Fibroblast of villous mesenchyme (primary cell): Measurements from ENCODE around the gene AIMP2. TPM values are rescaled to one million over a fixed set of nuclear protein-coding genes. Genes with fewer than 3 reads are reported as not detected.

Source experiments
- DNase-seq: peaks from one replicate; pipeline ENCODE4 v3.0.0-alpha.2; 2010; ENCODE audit warnings: low read depth
- H3K4me3 ChIP-seq: 2 replicates; pipeline ENCODE4 v1.5.1; 2011; ENCODE audit warnings: low read depth, mild to moderate bottlenecking, low read length
- total RNA-seq: library from RNA; depleted of rRNA; stranded (reverse); fragments of >200 nt; gene quantifications from 2 replicates; pipeline ENCODE4 v1.2.3, GENCODE V29; 2012
- TF ChIP-seq, protein P1 (sequence below): IDR thresholded peaks from 2 replicates; pipeline ENCODE4 v1.5.1; 2012; ENCODE audit warnings: low read depth, mild to moderate bottlenecking, low read length; ENCODE audit not compliant: insufficient read depth

AIMP2 gene
- total RNA-seq, 1 donor: 54.4 TPM

DNA sequence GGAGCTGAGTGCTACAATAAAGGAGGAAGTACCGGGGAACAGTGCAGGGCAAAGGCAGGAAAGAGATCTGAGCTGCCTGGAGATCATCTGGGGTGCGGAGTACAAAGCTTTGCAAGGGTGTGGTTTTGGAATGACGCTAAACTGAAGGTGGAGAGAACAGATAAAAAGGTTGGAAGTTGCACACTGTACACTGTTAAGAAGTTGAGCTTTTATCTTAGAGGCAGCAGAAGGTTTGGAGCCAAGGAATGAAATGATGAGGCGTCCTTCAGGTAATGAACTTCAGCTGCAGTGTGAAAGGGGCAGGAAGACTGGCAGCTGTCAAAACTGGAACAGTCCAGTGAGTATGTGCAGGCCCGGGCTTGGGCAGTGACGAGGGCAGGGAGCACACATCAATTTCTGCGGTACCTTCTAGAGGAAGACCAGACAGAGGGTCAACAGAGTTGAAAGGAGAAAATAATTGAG, 14.9 kb downstream of the AIMP2 start:
- H3K4me3 ChIP-seq: no peak overlapping the region
- DNase-seq: no peak
- TF ChIP-seq, protein P1, sequence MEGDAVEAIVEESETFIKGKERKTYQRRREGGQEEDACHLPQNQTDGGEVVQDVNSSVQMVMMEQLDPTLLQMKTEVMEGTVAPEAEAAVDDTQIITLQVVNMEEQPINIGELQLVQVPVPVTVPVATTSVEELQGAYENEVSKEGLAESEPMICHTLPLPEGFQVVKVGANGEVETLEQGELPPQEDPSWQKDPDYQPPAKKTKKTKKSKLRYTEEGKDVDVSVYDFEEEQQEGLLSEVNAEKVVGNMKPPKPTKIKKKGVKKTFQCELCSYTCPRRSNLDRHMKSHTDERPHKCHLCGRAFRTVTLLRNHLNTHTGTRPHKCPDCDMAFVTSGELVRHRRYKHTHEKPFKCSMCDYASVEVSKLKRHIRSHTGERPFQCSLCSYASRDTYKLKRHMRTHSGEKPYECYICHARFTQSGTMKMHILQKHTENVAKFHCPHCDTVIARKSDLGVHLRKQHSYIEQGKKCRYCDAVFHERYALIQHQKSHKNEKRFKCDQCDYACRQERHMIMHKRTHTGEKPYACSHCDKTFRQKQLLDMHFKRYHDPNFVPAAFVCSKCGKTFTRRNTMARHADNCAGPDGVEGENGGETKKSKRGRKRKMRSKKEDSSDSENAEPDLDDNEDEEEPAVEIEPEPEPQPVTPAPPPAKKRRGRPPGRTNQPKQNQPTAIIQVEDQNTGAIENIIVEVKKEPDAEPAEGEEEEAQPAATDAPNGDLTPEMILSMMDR: no peak

DNA sequence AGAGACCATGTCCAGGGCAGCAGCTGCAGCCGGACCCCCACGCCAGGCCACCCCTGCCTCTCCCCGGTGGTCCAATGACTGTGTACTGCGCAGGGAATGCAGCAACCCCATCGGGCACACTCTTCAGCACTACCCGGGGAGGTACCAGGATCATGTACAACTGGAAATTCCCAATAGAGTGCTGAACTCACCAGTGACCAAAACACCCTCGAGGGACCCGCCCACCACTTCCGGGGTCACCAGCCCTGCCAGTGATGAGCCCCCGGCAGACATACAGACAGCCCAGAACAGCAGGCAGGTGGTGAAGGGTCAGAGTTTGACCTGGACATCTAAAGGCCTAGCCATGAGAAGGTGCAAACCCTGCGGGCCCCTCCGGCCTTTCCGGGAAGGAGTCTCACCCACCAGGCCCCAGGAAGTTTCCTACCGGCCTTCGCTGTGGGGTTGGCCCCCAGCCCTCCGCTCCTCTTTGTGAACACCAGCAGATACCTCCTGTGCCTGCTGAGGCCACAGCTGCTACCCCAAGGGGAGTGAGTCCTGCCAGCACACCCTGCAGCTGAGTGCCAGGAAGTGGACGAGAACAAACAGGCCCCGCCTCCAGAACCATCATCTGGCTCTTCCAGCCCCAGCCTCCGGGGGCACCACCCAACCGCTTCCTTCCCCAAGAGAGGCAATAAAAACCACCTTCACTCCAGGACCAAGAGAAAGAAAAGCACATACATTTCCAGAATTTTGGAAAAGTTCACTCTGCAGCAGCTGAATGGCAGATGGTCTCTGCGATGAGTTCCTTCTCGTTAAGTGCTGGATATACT, 17.1 kb downstream of the AIMP2 start:
- TF ChIP-seq, protein P1: peak; percentile 32
- no peak overlapping the region for H3K4me3 ChIP-seq
- peak; percentile 26 for DNase-seq

DNA sequence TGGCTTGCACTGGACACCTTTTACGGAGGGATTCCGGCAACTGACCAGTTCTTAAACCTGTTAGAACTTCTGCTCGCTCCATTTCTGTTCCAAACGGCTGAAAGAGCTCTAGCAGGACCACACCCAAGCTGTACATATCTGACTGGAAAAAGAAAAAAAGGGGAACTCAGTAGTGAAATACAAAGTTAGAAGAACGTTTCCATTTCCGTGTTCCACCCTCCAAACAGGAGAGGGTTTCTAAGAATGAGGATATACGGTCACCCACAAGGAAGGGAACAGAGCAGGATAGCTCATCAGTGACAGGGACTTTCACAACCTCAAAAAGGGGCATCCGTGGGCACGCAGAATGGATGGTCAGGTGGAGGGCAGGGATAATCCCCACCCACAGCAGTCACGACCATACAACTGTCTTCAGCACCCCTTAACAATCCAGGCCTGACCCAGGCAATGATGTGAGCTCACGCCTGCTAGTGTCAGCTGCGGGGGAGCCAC, 17.8 kb downstream of the AIMP2 start:
- no peak for DNase-seq
- TF ChIP-seq, protein P1: no peak
- no peak overlapping the region for H3K4me3 ChIP-seq

DNA sequence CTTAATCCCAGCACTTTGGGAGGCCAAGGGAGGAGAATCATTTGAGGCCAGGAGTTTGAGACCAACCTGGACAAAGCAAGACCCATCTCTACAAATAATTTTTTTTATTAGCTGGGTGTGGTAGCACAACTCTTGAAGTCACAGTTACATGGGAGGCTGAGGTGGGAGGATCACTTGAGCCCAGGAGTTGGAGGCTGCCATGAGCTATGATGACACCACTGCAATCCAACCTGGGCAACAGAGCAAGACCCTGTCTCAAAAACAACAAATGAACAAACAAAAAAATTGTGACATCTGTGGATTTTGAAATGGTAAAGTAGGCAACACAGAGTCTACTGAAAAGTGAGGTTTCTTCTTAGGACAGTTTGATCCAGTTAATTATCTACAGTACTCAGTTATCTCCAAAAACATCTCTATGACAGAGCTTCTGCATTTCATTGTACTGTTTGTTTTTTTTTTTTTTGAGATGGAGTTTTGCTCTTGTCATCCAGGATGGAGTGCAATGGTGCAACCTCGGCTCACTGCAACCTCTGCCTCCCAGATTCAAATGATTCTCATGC, 18.8 kb downstream of the AIMP2 start:
- TF ChIP-seq, protein P1: no peak
- no peak overlapping the region for H3K4me3 ChIP-seq
- no peak for DNase-seq

DNA sequence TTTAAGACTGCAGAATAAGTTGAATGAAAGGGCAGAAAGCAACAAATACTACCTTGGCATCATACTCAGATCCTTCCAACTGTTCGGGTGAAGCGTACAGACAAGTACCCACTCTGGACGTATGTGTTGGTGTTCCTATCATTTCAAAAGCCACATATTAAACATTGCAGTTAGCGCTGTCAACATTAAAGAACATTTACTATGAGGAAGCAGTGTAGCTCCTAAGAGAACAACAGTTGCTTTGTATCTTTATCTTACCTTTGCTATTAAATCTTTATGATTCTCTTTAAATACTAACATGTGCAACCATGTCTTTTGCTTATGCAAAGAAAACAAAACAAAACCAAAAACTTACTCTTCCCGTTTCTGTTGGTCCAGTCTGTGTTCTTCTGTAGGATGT, 19.5 kb downstream of the AIMP2 start:
- TF ChIP-seq, protein P1: no peak
- DNase-seq: no peak
- H3K4me3 ChIP-seq: no peak overlapping the region

DNA sequence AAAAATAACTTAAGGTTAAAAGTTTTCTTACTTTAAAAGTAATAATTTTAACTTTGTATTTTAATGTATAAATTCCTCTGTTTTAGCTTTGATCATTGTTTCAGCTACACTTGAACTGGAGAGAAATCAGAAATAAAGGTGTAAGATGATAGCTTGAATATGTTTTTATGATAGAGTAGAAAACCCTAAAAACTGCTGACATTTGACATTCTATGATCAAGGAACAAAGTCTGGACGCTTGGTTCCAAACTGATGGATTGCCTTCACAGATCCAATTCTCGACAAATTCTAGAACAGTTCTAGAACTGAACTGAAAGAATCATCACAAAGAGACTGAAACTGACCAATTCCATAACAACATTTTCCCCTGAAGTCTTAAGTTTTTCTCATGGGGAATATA, 21.9 kb downstream of the AIMP2 start, which contains the start of gene ANKRD61:
Gene ANKRD61 (plus strand): TSS at position 389 of the 400 bp plus-strand sequence. CDS start 0 bp downstream, at position 389.
- no peak for DNase-seq
- TF ChIP-seq, protein P1: no peak
- H3K4me3 ChIP-seq: no peak within 1 kb of the TSS
